Measurements from ENCODE around the gene NCOA1.

DNA sequence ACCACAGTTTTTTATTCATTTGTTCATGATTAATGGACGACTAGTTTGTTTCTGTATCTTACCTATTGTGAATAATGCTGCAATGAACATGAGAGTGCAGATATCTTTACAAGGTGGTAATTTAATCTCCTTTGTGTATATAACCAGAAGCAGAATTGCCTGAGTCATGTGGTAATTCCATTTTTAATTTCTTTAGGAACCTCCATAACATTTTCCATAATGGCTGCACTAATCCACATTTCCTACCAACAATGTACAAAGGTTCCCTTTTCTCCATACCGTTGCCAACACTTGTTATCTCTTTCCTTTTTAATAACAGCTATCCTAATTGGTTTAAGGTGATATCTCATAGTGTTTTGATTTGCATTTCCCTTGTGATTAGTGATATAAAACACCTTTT is 36.5 kb downstream of the NCOA1 start:
- no peak for TF ChIP-seq POLR2AphosphoS5 (IDR thresholded peaks at IDR 0.05)
- TF ChIP-seq, protein P1, sequence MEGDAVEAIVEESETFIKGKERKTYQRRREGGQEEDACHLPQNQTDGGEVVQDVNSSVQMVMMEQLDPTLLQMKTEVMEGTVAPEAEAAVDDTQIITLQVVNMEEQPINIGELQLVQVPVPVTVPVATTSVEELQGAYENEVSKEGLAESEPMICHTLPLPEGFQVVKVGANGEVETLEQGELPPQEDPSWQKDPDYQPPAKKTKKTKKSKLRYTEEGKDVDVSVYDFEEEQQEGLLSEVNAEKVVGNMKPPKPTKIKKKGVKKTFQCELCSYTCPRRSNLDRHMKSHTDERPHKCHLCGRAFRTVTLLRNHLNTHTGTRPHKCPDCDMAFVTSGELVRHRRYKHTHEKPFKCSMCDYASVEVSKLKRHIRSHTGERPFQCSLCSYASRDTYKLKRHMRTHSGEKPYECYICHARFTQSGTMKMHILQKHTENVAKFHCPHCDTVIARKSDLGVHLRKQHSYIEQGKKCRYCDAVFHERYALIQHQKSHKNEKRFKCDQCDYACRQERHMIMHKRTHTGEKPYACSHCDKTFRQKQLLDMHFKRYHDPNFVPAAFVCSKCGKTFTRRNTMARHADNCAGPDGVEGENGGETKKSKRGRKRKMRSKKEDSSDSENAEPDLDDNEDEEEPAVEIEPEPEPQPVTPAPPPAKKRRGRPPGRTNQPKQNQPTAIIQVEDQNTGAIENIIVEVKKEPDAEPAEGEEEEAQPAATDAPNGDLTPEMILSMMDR (IDR thresholded peaks at IDR 0.05; ENCODE audit: poor library complexity, severe bottlenecking): no peak
